COLO829 (cell line): ENCODE results near the gene CARD14.
A peak's percentile ranks its signal among the peaks of the same experiment; 100 is the strongest.
"Not testable (repeated sequence)": the region's sequence is repeated elsewhere in the genome, so short reads cannot be mapped to it uniquely, and the experiment has no call there.

Experiments
- DNase-seq: peaks from one replicate; pipeline ENCODE4 v3.0.0; 2012; ENCODE audit warnings: low spot score

CARD14 gene

GRCh38 chr17:80151333-80151732 is 18.5 kb upstream of the CARD14 start:
- no peak for DNase-seq

- no peak for DNase-seq
Observed at GRCh38 chr17:80152081-80152702, 17.6 kb upstream of the CARD14 start.

GRCh38 chr17:80153004-80153403 is 16.8 kb upstream of the CARD14 start:
- DNase-seq: no peak

GRCh38 chr17:80154166-80154565 is 15.7 kb upstream of the CARD14 start:
- no peak for DNase-seq

- not testable (repeated sequence) for DNase-seq
Observed at GRCh38 chr17:80155600-80155999, 14.2 kb upstream of the CARD14 start.

GRCh38 chr17:80158846-80159245 is 11.0 kb upstream of the CARD14 start:
- no peak for DNase-seq

- DNase-seq: no peak
Observed at GRCh38 chr17:80160536-80160935, 9.3 kb upstream of the CARD14 start.

GRCh38 chr17:80163336-80163735 is 6.5 kb upstream of the CARD14 start:
- no peak for DNase-seq

- DNase-seq: peak; percentile 52
Observed at GRCh38 chr17:80164185-80164584, 5.6 kb upstream of the CARD14 start.

- DNase-seq: no peak
Observed at GRCh38 chr17:80166446-80166845, 3.4 kb upstream of the CARD14 start.

- no peak for DNase-seq
Observed at GRCh38 chr17:80168371-80168770, 1.5 kb upstream of the CARD14 start.

- no peak for DNase-seq
Observed at GRCh38 chr17:80169107-80169506, 723 bp upstream of the CARD14 start.

- DNase-seq: no peak
Observed at GRCh38 chr17:80171681-80172080, 1.9 kb downstream of the CARD14 start.

GRCh38 chr17:80173126-80173525 is 3.3 kb downstream of the CARD14 start:
- no peak for DNase-seq

GRCh38 chr17:80173916-80174315 is 4.1 kb downstream of the CARD14 start:
- DNase-seq: no peak

GRCh38 chr17:80176757-80177156 is 6.9 kb downstream of the CARD14 start:
- DNase-seq: no peak

GRCh38 chr17:80177986-80178595 is 8.3 kb downstream of the CARD14 start:
- DNase-seq: no peak

GRCh38 chr17:80180192-80180591 is 10.4 kb downstream of the CARD14 start:
- DNase-seq: no peak

GRCh38 chr17:80181431-80181830 is 11.6 kb downstream of the CARD14 start:
- no peak for DNase-seq

- DNase-seq: no peak
Observed at GRCh38 chr17:80182118-80182844, 12.5 kb downstream of the CARD14 start.

GRCh38 chr17:80182845-80183223 is 13.0 kb downstream of the CARD14 start:
- no peak for DNase-seq

- no peak for DNase-seq
Observed at GRCh38 chr17:80183581-80184422, 14.0 kb downstream of the CARD14 start.

- DNase-seq: no peak
Observed at GRCh38 chr17:80184423-80184714, 14.5 kb downstream of the CARD14 start.
